SK-N-SH (cell line): Measurements from ENCODE around the gene PIAS2. TPM values are rescaled to one million over a fixed set of nuclear protein-coding genes. Genes with fewer than 3 reads are reported as not detected.

Source experiments
- CTCF ChIA-PET: fragments of 300-600, 350-600 bp; formaldehyde crosslinking; extraction: SDS; loops from one replicate; lab custom pipeline; 2021; lab: Yijun Ruan, JAX
- POLR2A ChIA-PET: fragments of 350-600 bp; sonication (Branson Sonifier 250); formaldehyde crosslinking; extraction: SDS; loops from one replicate; lab custom pipeline; 2020; ENCODE audit warnings: antibody characterized with exemption, inconsistent platforms; lab: Yijun Ruan, JAX
- DNase-seq: peaks from one replicate; pipeline ENCODE4 v3.0.0; 2012
- H2AFZ ChIP-seq: fragments of 200-600 bp; sonication (generic); 2 replicates; pipeline ENCODE4 v1.8.1; 2016; ENCODE audit warnings: antibody characterized with exemption, mild to moderate bottlenecking, low read depth
- H3F3A ChIP-seq: fragments of 200-600 bp; sonication (generic); replicated peaks from 2 replicates; pipeline ENCODE3; 2016; ENCODE audit warnings: antibody characterized with exemption, mild to moderate bottlenecking; ENCODE audit not compliant: insufficient read depth
- H3K27ac ChIP-seq, 2 experiments: fragments of 200-500 bp in 1 of 2; fragments of 200-600 bp in 1 of 2; sonication (Bioruptor generic) in 1 of 2; sonication (generic), shearing (Covaris generic) in 1 of 2; 2 replicates each; pipeline versions ENCODE4 v1.5.1 to v1.6.1; 2014 to 2016; ENCODE audit warnings: low read depth in 2 of 2, inconsistent platforms in 1 of 2, low read length in 1 of 2, mild to moderate bottlenecking in 1 of 2, mixed read lengths in 1 of 2
- H3K27me3 ChIP-seq: fragments of 200-600 bp; sonication (generic), shearing (Covaris generic); 2 replicates; pipeline ENCODE4 v1.6.1; 2016; ENCODE audit warnings: mixed run types; ENCODE audit not compliant: insufficient read depth
- H3K36me3 ChIP-seq, 2 experiments: fragments of 200-500 bp in 1 of 2; fragments of 200-600 bp in 1 of 2; sonication (Bioruptor generic) in 1 of 2; sonication (generic) in 1 of 2; replicated peaks in 1 of 2; 2 replicates each; pipeline versions ENCODE3 to v1.5.1; 2014 to 2016; ENCODE audit warnings: low read length in 1 of 2, mild to moderate bottlenecking in 1 of 2; ENCODE audit not compliant: insufficient read depth in 2 of 2, control insufficient read depth in 1 of 2
- H3K4me1 ChIP-seq, 2 experiments: fragments of 200-500 bp in 1 of 2; fragments of 200-600 bp in 1 of 2; sonication (Bioruptor generic) in 1 of 2; sonication (generic), shearing (Covaris generic) in 1 of 2; 2 replicates each; pipeline versions ENCODE4 v1.5.1 to v1.6.1; 2014 to 2016; ENCODE audit warnings: low read depth in 1 of 2, low read length in 1 of 2, mixed run types in 1 of 2; ENCODE audit not compliant: insufficient read depth in 2 of 2, control insufficient read depth in 1 of 2
- H3K4me2 ChIP-seq: fragments of 200-600 bp; sonication (generic), shearing (Covaris generic); 2 replicates; pipeline ENCODE4 v1.6.1; 2017; ENCODE audit warnings: mixed run types
- H3K4me3 ChIP-seq, 2 experiments: fragments of 200-500 bp in 1 of 2; fragments of 200-600 bp in 1 of 2; sonication (Bioruptor generic) in 1 of 2; sonication (generic), shearing (Covaris generic) in 1 of 2; 2 replicates each; pipeline versions ENCODE4 v1.5.1 to v1.8.1; 2014 to 2016; ENCODE audit warnings: low read depth in 2 of 2, inconsistent platforms in 1 of 2, low read length in 1 of 2, mild to moderate bottlenecking in 1 of 2, mixed read lengths in 1 of 2, moderate library complexity in 1 of 2
- H3K79me2 ChIP-seq: fragments of 200-600 bp; sonication (generic); 2 replicates; pipeline ENCODE4 v1.8.1; 2017; ENCODE audit warnings: mild to moderate bottlenecking; ENCODE audit not compliant: insufficient read depth
- H3K9ac ChIP-seq: fragments of 200-600 bp; sonication (generic); 2 replicates; pipeline ENCODE4 v1.6.1; 2017; ENCODE audit warnings: mixed run types
- H3K9me2 ChIP-seq: fragments of 200-600 bp; sonication (generic); 2 replicates; pipeline ENCODE4 v1.6.1; 2017; ENCODE audit warnings: mixed run types
- H3K9me3 ChIP-seq: fragments of 200-600 bp; sonication (generic); 2 replicates; pipeline ENCODE4 v1.6.1; 2017; ENCODE audit warnings: mixed run types, mild to moderate bottlenecking, moderate library complexity
- H4K20me1 ChIP-seq: fragments of 200-600 bp; sonication (generic); 2 replicates; pipeline ENCODE4 v1.6.1; 2017; ENCODE audit warnings: mild to moderate bottlenecking, mixed run types; ENCODE audit not compliant: insufficient read depth
- EZH2phosphoT487 ChIP-seq: fragments of 200-600 bp; sonication (generic); IDR thresholded peaks from 2 replicates; pipeline ENCODE4 v1.6.1; 2017; ENCODE audit warnings: low read depth, mixed run types, mild to moderate bottlenecking, antibody characterized with exemption, moderate library complexity, borderline replicate concordance
- FOXJ3 ChIP-seq: sonication (generic); formaldehyde crosslinking; IDR thresholded peaks from 2 replicates; pipeline ENCODE4 v1.5.1; 2020; ENCODE audit warnings: mild to moderate bottlenecking, missing genetic modification reagents
- GABPA ChIP-seq: IDR thresholded peaks from 2 replicates; pipeline ENCODE4 v1.4.0; 2012; ENCODE audit warnings: low read depth, mild to moderate bottlenecking
- GATA2 ChIP-seq: sonication (generic); formaldehyde crosslinking; IDR thresholded peaks from 2 replicates; pipeline ENCODE4 v1.5.0; 2020; ENCODE audit warnings: mild to moderate bottlenecking, missing genetic modification reagents
- IRF3 ChIP-seq: fragments of 150-350 bp; IDR thresholded peaks from 2 replicates; pipeline ENCODE4 v1.6.1; 2016; ENCODE audit warnings: mild to moderate bottlenecking, low read depth, low read length
- JUND ChIP-seq: IDR thresholded peaks from 2 replicates; pipeline ENCODE4 v1.4.0; 2012
- MAX ChIP-seq: IDR thresholded peaks from 2 replicates; pipeline ENCODE4 v1.4.0; 2012; ENCODE audit warnings: low read depth
- MXI1 ChIP-seq: IDR thresholded peaks from 2 replicates; pipeline ENCODE4 v1.6.1; 2012; ENCODE audit warnings: mild to moderate bottlenecking, low read depth, low read length, improper control_type of control experiment
- NFIC ChIP-seq: IDR thresholded peaks from 2 replicates; pipeline ENCODE4 v1.4.0; 2012; ENCODE audit warnings: borderline replicate concordance
- NRF1 ChIP-seq: IDR thresholded peaks from 2 replicates; pipeline ENCODE4 v1.6.1; 2012; ENCODE audit warnings: low read depth, mild to moderate bottlenecking, low read length
- RAD21 ChIP-seq: IDR thresholded peaks from 2 replicates; pipeline ENCODE4 v1.6.1; 2012; ENCODE audit warnings: mild to moderate bottlenecking, low read length
- RFX5 ChIP-seq: IDR thresholded peaks from 2 replicates; pipeline ENCODE4 v1.6.1; 2012; ENCODE audit warnings: mild to moderate bottlenecking, improper control_type of control experiment, low read length
- SIN3A ChIP-seq: IDR thresholded peaks from 2 replicates; pipeline ENCODE4 v1.6.1; 2012; ENCODE audit warnings: low read depth, mild to moderate bottlenecking, low read length, moderate library complexity, borderline replicate concordance
- SMC3 ChIP-seq: IDR thresholded peaks from 2 replicates; pipeline ENCODE4 v1.6.1; 2012; ENCODE audit warnings: low read depth, low read length, improper control_type of control experiment
- TAF1 ChIP-seq: IDR thresholded peaks from 2 replicates; pipeline ENCODE4 v1.6.1; 2012; ENCODE audit warnings: low read depth, mild to moderate bottlenecking, low read length, moderate library complexity, borderline replicate concordance
- TEAD4 ChIP-seq: IDR thresholded peaks from 2 replicates; pipeline ENCODE4 v1.4.0; 2012; ENCODE audit warnings: mild to moderate bottlenecking, borderline replicate concordance; ENCODE audit not compliant: insufficient read depth
- USF1 ChIP-seq: IDR thresholded peaks from 2 replicates; pipeline ENCODE4 v1.4.0; 2012; ENCODE audit warnings: low read depth, borderline replicate concordance
- YY1 ChIP-seq: IDR thresholded peaks from 2 replicates; pipeline ENCODE4 v1.4.0; 2012; ENCODE audit warnings: low read depth, mild to moderate bottlenecking
- WGBS: methylation state at CpG from one replicate; pipeline ENCODE4 v1.1.6; 2017; ENCODE audit warnings: low lambda C conversion rate; 5-methylcytosine and 5-hydroxymethylcytosine counted together
- polyA plus RNA-seq, 3 experiments: library from polyadenylated mRNA; depleted of rRNA; stranded (reverse); fragments of >200 nt; gene quantifications; 2 replicates each; pipeline ENCODE4 v1.2.3, GENCODE V29; 2012
- TF ChIP-seq, protein P1 (sequence below): IDR thresholded peaks from 2 replicates; pipeline ENCODE4 v1.4.0; 2012; ENCODE audit warnings: low read depth, borderline replicate concordance

The PIAS2 gene
- polyA plus RNA-seq, 1 of the 3 experiments (the other 2 are of a cell fraction): 9.0 TPM

DNA sequence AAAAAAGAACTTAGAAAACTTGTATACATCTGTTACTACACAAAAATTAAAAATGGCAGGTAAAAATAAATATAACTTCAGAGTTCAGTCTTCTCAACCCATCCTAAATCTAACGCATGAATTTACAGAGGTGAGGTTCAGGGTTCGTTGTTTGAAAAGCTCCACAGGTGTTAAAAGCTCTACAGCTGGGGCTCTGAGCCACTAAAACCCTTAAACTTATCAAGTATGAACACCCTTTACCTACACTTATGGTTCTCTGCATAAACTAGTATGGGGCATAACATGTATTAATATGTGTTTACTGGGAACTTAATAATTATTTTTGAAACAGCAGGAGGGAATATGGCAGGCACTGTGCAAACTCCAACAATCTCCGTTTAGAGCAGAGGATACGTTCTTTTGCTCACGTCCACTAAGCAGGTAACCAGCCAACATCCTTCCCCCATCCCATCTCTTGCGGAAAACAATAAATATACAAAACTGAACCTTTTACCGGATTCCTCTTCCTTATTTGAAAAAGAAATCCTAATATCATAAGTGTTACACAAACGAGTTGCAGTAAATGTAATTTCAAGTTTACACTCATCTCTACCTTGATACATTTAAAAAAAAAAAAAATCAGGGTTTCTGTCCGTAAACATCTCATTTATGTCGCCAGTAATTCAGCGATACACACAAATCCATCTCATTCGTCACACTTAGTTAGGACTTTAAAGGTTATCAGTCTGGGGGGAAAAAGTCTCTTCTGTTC, 1.3 kb downstream of the PIAS2 start:
- Histone ChIP-seq H3K9me3 (no peaks in the 10 kb centered on the region), H3K79me2 (peaks cover 58% of the 10 kb centered on the region), H3K36me3 (no peaks in the 10 kb centered on the region), H2AFZ (peak overlapping the region; percentile 94), H3F3A (peaks cover 9% of the 10 kb centered on the region), H3K4me1 (peaks cover 0 to 15% of the 10 kb centered on the region in 2 experiments; a peak in 3 of 4 replicates), H3K27me3 (no peaks in the 10 kb centered on the region), H3K27ac (peak overlapping the region; percentile 51 to 81; a peak in 3 of 4 replicates), H3K9ac (peak overlapping the region; percentile 72), H3K9me2 (no peaks in the 10 kb centered on the region), H3K4me3 (peak overlapping the region; percentile 80 to 91), H4K20me1 (peaks cover 12% of the 10 kb centered on the region; the same call in 1 of the 2 replicates), H3K4me2 (peak overlapping the region; percentile 91)
- ChIA-PET CTCF (interaction anchor here (0.7 kb wide), 1 partner anchor 555 kb away, joined by 3 read pairs; no protein-coding TSS in a partner anchor), POLR2A (no interaction called here)
- peak; percentile 24 for DNase-seq
- no peak for TF ChIP-seq GATA2 (CRISPR knock-in tag)
- no peak for TF ChIP-seq NFIC
- TF ChIP-seq TEAD4: no peak
- TF ChIP-seq MAX: no peak
- TF ChIP-seq SMC3: no peak
- no peak for TF ChIP-seq MXI1
- TF ChIP-seq YY1: no peak
- TF ChIP-seq, protein P1, sequence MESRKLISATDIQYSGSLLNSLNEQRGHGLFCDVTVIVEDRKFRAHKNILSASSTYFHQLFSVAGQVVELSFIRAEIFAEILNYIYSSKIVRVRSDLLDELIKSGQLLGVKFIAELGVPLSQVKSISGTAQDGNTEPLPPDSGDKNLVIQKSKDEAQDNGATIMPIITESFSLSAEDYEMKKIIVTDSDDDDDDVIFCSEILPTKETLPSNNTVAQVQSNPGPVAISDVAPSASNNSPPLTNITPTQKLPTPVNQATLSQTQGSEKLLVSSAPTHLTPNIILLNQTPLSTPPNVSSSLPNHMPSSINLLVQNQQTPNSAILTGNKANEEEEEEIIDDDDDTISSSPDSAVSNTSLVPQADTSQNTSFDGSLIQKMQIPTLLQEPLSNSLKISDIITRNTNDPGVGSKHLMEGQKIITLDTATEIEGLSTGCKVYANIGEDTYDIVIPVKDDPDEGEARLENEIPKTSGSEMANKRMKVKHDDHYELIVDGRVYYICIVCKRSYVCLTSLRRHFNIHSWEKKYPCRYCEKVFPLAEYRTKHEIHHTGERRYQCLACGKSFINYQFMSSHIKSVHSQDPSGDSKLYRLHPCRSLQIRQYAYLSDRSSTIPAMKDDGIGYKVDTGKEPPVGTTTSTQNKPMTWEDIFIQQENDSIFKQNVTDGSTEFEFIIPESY: no peak
- no peak for TF ChIP-seq SIN3A
- TF ChIP-seq NRF1: no peak
- TF ChIP-seq RFX5: no peak
- no peak for TF ChIP-seq GABPA
- no peak for TF ChIP-seq FOXJ3 (CRISPR knock-in tag)
- no peak for TF ChIP-seq IRF3
- TF ChIP-seq USF1: no peak
- TF ChIP-seq RAD21: no peak
- TF ChIP-seq JUND: no peak
- TF ChIP-seq EZH2phosphoT487: no peak
- no peak for TF ChIP-seq TAF1
- WGBS: 28% methylated on average over 12 of the region's 12 CpGs
